GM18870 (cell line): ENCODE data around the gene CLEC16A.
"Not testable (repeated sequence)": the region's sequence is repeated elsewhere in the genome, so short reads cannot be mapped to it uniquely, and the experiment has no call there.

ENCODE experiments used
- ATAC-seq: cut with Tn5 transposase; IDR thresholded peaks from one replicate; pipeline ENCODE4 v1.9.1; 2021; ENCODE audit warnings: moderate library complexity; ENCODE audit not compliant: unreplicated experiment

The CLEC16A gene

GRCh38 chr16:10938796-10939648 is 5.3 kb upstream of the CLEC16A start:
- ATAC-seq, result no peak

GRCh38 chr16:10939649-10940234 is 4.6 kb upstream of the CLEC16A start:
- ATAC-seq, result no peak

- no peak for ATAC-seq
Observed at GRCh38 chr16:10940501-10941079, 3.8 kb upstream of the CLEC16A start.

GRCh38 chr16:10941127-10941933 is 3.0 kb upstream of the CLEC16A start:
- ATAC-seq, result no peak

- ATAC-seq, result not testable (repeated sequence)
Observed at GRCh38 chr16:10941935-10942351, 2.4 kb upstream of the CLEC16A start.

GRCh38 chr16:10942352-10943063 is 1.9 kb upstream of the CLEC16A start, which contains the start of gene DEXI:
TSS of gene DEXI (minus strand) at chr16:10942468. CDS start at chr16:10942005, 463 bp downstream.
- ATAC-seq, result no peak

GRCh38 chr16:10943064-10943353 is 1.4 kb upstream of the CLEC16A start:
- no peak for ATAC-seq

- ATAC-seq, result no peak
Observed at GRCh38 chr16:10945065-10945787, 862 bp downstream of the CLEC16A start.

GRCh38 chr16:10946308-10946707 is 1.9 kb downstream of the CLEC16A start:
- no peak for ATAC-seq

- ATAC-seq, result no peak
Observed at GRCh38 chr16:10947211-10947787, 2.9 kb downstream of the CLEC16A start.

- peak; percentile 63 for ATAC-seq
Observed at GRCh38 chr16:10949424-10949970, 5.1 kb downstream of the CLEC16A start.

- ATAC-seq, result no peak
Observed at GRCh38 chr16:10950393-10950792, 6.0 kb downstream of the CLEC16A start.

- no peak for ATAC-seq
Observed at GRCh38 chr16:10951026-10951425, 6.7 kb downstream of the CLEC16A start.

- ATAC-seq, result no peak
Observed at GRCh38 chr16:10954903-10955302, 10.5 kb downstream of the CLEC16A start.

- peak; percentile 54 for ATAC-seq
Observed at GRCh38 chr16:10957771-10958482, 13.6 kb downstream of the CLEC16A start.

GRCh38 chr16:10959161-10959560 is 14.8 kb downstream of the CLEC16A start:
- ATAC-seq, result no peak

- no peak for ATAC-seq
Observed at GRCh38 chr16:10961231-10961630, 16.9 kb downstream of the CLEC16A start.

- ATAC-seq, result peak; percentile 37
Observed at GRCh38 chr16:10964039-10964890, 19.9 kb downstream of the CLEC16A start.
